A673 (cell line): Measurements from ENCODE around the gene MAN1B1.

Source experiments
- CTCF ChIP-seq: fragments of 300-800, 200-600 bp; sonication (generic); conservative IDR thresholded peaks from 2 replicates; pipeline ENCODE4 v1.5.1; 2017; ENCODE audit warnings: low read depth, mild to moderate bottlenecking, antibody characterized with exemption, low read length, moderate library complexity, mixed read lengths
- EZH2 ChIP-seq: fragments of 200-600 bp; sonication (generic); IDR thresholded peaks from 2 replicates; pipeline ENCODE4 v1.6.1; 2017; ENCODE audit warnings: borderline replicate concordance, low read depth, mild to moderate bottlenecking, mixed read lengths, antibody characterized with exemption, low read length; ENCODE audit not compliant: poor library complexity, severe bottlenecking

- TF ChIP-seq CTCF: no peak
- no peak for TF ChIP-seq EZH2
Observed at GRCh38 chr9:137099231-137099630, 12.4 kb downstream of the MAN1B1 start.
